Hepatocyte (in vitro differentiated cells): Measurements from ENCODE around the gene PVALEF. TPM values are rescaled to one million over a fixed set of nuclear protein-coding genes. Genes with fewer than 3 reads are reported as not detected.

Experiments used
- DNase-seq: peaks from one replicate; pipeline ENCODE4 v3.0.0-alpha.2; 2016; ENCODE audit warnings: low spot score
- H2AFZ ChIP-seq: fragments of 200-600 bp; sonication (generic); 2 replicates; pipeline ENCODE4 v1.6.0; 2016; ENCODE audit warnings: antibody characterized with exemption, mild to moderate bottlenecking
- H3K27ac ChIP-seq: fragments of 200-600 bp; sonication (generic); 2 replicates; pipeline ENCODE4 v1.5.1; 2016; ENCODE audit warnings: mild to moderate bottlenecking
- H3K27me3 ChIP-seq: fragments of 200-600 bp; sonication (generic); 2 replicates; pipeline ENCODE4 v1.6.1; 2016
- H3K36me3 ChIP-seq: fragments of 200-600 bp; sonication (generic); replicated peaks from 2 replicates; pipeline ENCODE4 v1.5.1; 2016; ENCODE audit warnings: low read depth; ENCODE audit not compliant: insufficient read depth
- H3K4me1 ChIP-seq: fragments of 200-600 bp; sonication (generic); 2 replicates; pipeline ENCODE4 v1.5.1; 2016; ENCODE audit warnings: mild to moderate bottlenecking, moderate library complexity; ENCODE audit not compliant: insufficient read depth
- H3K4me2 ChIP-seq: fragments of 200-600 bp; sonication (generic); 2 replicates; pipeline ENCODE4 v1.6.0; 2016
- H3K4me3 ChIP-seq: fragments of 200-600 bp; sonication (generic); 2 replicates; pipeline ENCODE4 v1.5.1; 2016; ENCODE audit warnings: mild to moderate bottlenecking
- H3K79me2 ChIP-seq: fragments of 200-600 bp; sonication (generic); 2 replicates; pipeline ENCODE4 v1.6.0; 2017; ENCODE audit warnings: mild to moderate bottlenecking
- H3K9me2 ChIP-seq: fragments of 200-600 bp; sonication (generic); replicated peaks from 2 replicates; pipeline ENCODE4 v1.6.0; 2017; ENCODE audit warnings: mild to moderate bottlenecking; ENCODE audit not compliant: insufficient read depth
- H3K9me3 ChIP-seq: fragments of 200-600 bp; sonication (generic); 2 replicates; pipeline ENCODE4 v1.5.1; 2016; ENCODE audit warnings: low read depth, mild to moderate bottlenecking
- H4K20me1 ChIP-seq: fragments of 200-600 bp; sonication (generic); 2 replicates; pipeline ENCODE4 v1.6.0; 2016; ENCODE audit warnings: mild to moderate bottlenecking; ENCODE audit not compliant: insufficient read depth, poor library complexity, severe bottlenecking
- EZH2 ChIP-seq: fragments of 200-600 bp; sonication (generic); IDR thresholded peaks from 2 replicates; pipeline ENCODE4 v1.6.1; 2016; ENCODE audit warnings: antibody characterized with exemption, mild to moderate bottlenecking, borderline replicate concordance
- EZH2phosphoT487 ChIP-seq: fragments of 200-600 bp; sonication (generic); IDR thresholded peaks from one replicate; pipeline ENCODE4 v1.6.1; 2018; ENCODE audit warnings: antibody characterized with exemption, mild to moderate bottlenecking, low read depth, moderate library complexity; ENCODE audit not compliant: unreplicated experiment, severe bottlenecking
- WGBS: methylation state at CpG from one replicate; pipeline ENCODE4 v1.1.6; 2016; ENCODE audit warnings: low lambda C conversion rate; ENCODE audit errors: missing lambda C conversion rate; 5-methylcytosine and 5-hydroxymethylcytosine counted together
- polyA plus RNA-seq: library from polyadenylated mRNA; unstranded; fragments of >200 nt; fragmentation: Nextera tagmentation; extraction: Ambion mirVana; gene quantifications from 2 replicates; pipeline ENCODE4 v1.2.1, GENCODE V29; 2016
- total RNA-seq: library from RNA; depleted of rRNA; stranded (reverse); fragments of >200 nt; gene quantifications from 2 replicates; pipeline ENCODE4 v1.2.3, GENCODE V29; 2014
- TF ChIP-seq, protein P1 (sequence below): fragments of 200-600 bp; sonication (generic); IDR thresholded peaks from 2 replicates; pipeline ENCODE4 v1.5.1; 2016; ENCODE audit warnings: antibody characterized with exemption, mild to moderate bottlenecking; ENCODE audit not compliant: poor library complexity

The PVALEF gene
- total and polyA plus RNA-seq, 2 experiments from 2014 or later = 0.15 TPM; not detected in 1

DNA sequence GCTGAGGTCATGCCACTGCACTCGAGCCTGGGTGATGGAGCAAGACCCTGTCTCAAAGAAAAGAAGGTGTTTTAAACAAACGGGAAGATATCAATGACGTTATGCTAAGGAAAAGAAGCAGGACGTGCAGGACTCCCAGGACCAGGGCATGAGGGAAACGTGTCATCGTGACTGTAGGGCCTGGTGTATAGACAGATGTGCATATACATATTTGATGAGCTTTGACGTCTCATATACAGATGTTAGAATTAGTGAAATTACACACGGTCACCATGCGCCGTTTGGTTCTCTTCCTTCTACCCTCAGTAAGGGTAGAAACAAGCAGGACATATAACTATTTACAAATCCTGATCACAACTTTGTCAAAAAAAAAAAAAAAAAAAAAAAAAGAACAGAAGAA is 17.6 kb upstream of the PVALEF start:
- DNase-seq = no peak
- H2AFZ ChIP-seq = no peak overlapping the region
- H3K4me3 ChIP-seq = no peak overlapping the region
- H3K27me3 ChIP-seq = no peaks in the 10 kb centered on the region
- H3K9me2 ChIP-seq = no peaks in the 10 kb centered on the region
- H3K79me2 ChIP-seq = no peaks in the 10 kb centered on the region
- H4K20me1 ChIP-seq = no peaks in the 10 kb centered on the region
- no peaks in the 10 kb centered on the region for H3K36me3 ChIP-seq
- H3K4me2 ChIP-seq = no peak overlapping the region
- WGBS = 87% methylated on average over 10 of the region's 10 CpGs
- H3K4me1 ChIP-seq = peaks cover 4% of the 10 kb centered on the region
- H3K27ac ChIP-seq = no peak overlapping the region
- H3K9me3 ChIP-seq = no peaks in the 10 kb centered on the region
- TF ChIP-seq, protein P1, sequence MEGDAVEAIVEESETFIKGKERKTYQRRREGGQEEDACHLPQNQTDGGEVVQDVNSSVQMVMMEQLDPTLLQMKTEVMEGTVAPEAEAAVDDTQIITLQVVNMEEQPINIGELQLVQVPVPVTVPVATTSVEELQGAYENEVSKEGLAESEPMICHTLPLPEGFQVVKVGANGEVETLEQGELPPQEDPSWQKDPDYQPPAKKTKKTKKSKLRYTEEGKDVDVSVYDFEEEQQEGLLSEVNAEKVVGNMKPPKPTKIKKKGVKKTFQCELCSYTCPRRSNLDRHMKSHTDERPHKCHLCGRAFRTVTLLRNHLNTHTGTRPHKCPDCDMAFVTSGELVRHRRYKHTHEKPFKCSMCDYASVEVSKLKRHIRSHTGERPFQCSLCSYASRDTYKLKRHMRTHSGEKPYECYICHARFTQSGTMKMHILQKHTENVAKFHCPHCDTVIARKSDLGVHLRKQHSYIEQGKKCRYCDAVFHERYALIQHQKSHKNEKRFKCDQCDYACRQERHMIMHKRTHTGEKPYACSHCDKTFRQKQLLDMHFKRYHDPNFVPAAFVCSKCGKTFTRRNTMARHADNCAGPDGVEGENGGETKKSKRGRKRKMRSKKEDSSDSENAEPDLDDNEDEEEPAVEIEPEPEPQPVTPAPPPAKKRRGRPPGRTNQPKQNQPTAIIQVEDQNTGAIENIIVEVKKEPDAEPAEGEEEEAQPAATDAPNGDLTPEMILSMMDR = no peak
- no peak for TF ChIP-seq EZH2
- TF ChIP-seq EZH2phosphoT487 = no peak

DNA sequence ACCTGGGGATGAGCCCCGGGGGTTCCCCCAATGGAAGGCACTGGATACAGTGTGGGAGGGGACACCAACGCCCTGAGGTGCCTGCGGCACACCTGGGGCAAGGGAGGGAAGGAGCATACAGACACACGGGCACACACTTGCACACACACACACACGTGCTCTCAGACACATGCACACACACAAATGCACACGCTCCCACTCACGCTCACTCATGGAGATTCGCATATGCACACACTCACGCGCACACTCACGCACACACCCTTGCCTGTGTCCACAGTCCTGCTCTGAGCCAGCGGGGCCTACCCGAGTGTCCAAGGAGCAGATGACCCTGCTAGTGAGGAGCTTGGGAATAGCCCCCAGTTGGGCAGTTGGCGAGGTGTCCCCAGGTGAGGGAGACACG is 16.7 kb upstream of the PVALEF start:
- Histone ChIP-seq H3K36me3 (no peaks in the 10 kb centered on the region), H4K20me1 (no peaks in the 10 kb centered on the region), H3K4me2 (no peak overlapping the region), H3K27ac (no peak overlapping the region), H3K27me3 (no peaks in the 10 kb centered on the region), H3K4me1 (no peaks in the 10 kb centered on the region), H3K79me2 (no peaks in the 10 kb centered on the region), H2AFZ (no peak overlapping the region), H3K9me3 (no peaks in the 10 kb centered on the region), H3K4me3 (no peak overlapping the region), H3K9me2 (no peaks in the 10 kb centered on the region)
- no peak for DNase-seq
- TF ChIP-seq EZH2 = no peak
- TF ChIP-seq EZH2phosphoT487 = no peak
- TF ChIP-seq, protein P1 = no peak
- 95% methylated on average over 15 of the region's 15 CpGs for WGBS

DNA sequence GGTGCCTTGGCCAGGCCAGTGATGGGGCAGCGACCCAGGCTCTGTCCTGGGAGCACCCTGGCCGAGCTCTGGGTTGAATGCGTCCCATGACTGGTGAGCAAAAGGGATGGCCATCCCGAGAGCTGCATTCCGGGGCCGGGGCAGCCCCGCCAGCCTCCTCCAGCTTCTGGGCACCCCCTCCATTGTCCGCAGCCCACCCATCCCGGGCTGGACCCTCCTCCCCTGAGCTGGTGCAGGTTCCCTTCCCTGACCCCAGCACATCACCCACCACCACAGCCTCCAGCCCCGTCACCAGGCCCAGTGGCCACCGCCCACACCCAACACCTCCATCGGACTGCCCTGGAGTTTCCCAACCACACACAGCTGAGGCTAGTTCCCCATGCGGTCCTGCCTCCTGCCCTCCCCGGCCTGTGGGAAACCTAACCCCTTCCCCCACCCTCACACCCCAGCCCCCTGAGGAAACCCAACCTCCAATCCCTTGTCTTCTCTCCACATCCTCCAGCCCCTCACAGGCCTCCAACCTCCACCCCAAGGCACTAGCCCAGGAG is 16.2 kb upstream of the PVALEF start:
- no peak for TF ChIP-seq EZH2phosphoT487
- no peak for TF ChIP-seq EZH2
- TF ChIP-seq, protein P1 = no peak
- no peaks in the 10 kb centered on the region for H3K79me2 ChIP-seq
- no peaks in the 10 kb centered on the region for H3K4me1 ChIP-seq
- H3K4me2 ChIP-seq = no peak overlapping the region
- 86% methylated on average over 4 of the region's 14 CpGs for WGBS
- H3K4me3 ChIP-seq = no peak overlapping the region
- H3K9me3 ChIP-seq = no peaks in the 10 kb centered on the region
- H3K27me3 ChIP-seq = no peaks in the 10 kb centered on the region
- H3K36me3 ChIP-seq = no peaks in the 10 kb centered on the region
- no peaks in the 10 kb centered on the region for H3K9me2 ChIP-seq
- DNase-seq = no peak
- H3K27ac ChIP-seq = no peak overlapping the region
- H2AFZ ChIP-seq = no peak overlapping the region
- H4K20me1 ChIP-seq = no peaks in the 10 kb centered on the region
